DMS53 treated with DMSO at 0.1 percent for 48 hours (cell line): Measurements from ENCODE around the gene KIAA1217.
"Not testable (repeated sequence)": the region's sequence is repeated elsewhere in the genome, so short reads cannot be mapped to it uniquely, and the experiment has no call there.

Experiments
- DNase-seq: peaks from one replicate; lab custom pipeline; 2025; ENCODE audit not compliant: unreplicated experiment; lab: John Stamatoyannopoulos, UW

The KIAA1217 gene

DNA sequence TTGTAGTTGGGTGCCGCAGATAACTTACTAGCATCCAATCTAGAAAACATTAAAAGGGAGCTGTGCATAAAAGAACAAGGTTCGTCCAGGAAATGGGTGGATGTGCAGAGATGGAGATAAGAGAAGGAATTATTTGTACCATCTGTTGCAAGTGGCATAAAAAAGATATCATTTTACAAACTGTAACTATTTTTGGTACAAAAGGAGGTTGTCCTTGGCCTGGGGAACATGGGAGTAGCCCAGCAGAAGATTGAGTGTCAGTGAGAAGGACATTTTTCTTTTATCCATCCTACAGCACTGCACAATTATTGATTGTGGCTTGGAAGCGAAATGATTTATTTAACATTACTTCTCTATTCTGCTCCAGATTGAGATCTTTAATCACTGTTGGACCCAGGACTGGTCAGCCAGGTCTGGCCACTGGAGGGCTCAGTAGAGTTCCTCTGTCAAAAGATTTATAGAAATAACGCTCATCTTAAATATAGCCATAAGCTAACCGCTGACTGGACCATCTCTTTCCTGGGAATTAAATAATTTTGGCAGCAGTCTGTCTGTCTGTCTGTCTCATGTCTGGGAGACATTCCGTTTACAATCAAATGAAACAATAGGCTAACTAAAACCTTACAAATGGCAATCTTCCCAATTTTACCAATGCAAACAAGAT lies 254.1 kb downstream of the KIAA1217 start:
- no peak for DNase-seq

DNA sequence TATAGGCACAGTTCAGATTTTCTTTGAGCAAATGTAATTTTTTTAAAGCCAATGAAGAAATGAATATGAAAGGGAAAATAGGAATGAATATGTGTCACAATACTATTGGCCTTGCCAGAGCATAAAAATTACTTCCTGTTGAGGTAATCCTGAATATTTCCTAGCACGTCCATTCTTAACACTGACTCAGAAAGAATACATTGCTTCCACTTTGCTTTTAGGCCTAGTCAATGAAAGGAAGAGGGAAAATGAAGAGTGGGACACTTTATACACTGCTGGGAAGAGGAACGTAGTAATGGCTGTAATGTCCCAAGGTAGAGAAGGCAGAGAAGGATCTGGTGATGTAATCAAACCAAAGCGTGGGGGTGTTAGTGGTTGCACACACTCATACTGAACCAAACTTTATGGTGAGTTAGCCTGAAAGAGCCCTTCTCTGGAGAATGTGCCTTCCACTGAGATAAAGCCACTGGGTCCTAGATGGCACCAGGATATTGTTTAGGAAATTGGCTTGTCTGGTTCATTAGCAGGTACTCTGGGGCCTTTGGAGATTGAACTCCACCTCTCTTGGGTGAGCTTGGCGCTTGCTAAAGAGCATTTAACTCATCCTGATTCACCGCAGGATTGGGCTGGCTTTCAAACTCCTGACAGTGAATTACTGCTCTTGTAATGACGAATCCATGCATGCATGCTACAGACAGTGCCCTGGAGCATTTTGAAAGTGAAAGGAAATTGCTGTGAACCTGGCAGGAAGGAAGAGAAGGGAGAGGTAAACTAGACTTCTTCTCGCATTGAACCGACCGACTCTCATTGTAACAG lies 254.9 kb downstream of the KIAA1217 start:
- no peak for DNase-seq

DNA sequence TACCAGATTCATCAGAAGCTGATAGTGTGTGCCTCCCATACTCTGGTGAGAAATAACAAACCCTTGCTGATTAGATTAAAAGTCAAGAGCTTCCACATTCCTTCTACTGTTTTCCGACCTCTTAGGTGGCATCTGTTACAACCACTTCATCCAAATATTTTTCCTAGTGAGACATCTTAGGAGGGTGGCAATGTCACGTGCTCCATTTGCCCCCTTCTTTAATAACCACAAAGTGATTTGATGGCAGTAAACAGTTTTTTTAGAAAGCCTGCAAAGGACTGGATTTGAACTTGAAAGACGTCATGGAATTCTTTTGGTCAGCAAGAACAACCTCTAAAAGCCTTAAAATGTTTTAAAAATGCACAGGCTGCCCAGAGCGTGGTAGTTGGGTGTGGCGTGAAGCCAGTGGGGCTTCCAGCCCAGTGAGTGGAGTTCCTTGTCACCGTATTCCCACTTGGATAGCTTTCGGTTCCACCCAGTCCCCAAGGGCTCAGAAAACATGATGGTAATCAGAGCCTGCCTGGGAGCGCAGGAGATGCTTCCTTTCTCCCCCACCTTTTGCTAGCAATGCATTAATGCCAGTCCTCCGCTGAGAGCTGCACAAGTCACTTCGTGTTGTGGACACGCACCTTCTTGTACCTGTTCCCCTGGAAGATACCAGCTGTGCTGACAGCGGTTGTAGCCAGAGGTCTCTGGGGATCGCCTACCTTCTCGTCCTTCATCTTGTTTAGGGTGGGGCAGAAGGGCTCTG lies 256.4 kb downstream of the KIAA1217 start:
- peak; percentile 41 for DNase-seq

DNA sequence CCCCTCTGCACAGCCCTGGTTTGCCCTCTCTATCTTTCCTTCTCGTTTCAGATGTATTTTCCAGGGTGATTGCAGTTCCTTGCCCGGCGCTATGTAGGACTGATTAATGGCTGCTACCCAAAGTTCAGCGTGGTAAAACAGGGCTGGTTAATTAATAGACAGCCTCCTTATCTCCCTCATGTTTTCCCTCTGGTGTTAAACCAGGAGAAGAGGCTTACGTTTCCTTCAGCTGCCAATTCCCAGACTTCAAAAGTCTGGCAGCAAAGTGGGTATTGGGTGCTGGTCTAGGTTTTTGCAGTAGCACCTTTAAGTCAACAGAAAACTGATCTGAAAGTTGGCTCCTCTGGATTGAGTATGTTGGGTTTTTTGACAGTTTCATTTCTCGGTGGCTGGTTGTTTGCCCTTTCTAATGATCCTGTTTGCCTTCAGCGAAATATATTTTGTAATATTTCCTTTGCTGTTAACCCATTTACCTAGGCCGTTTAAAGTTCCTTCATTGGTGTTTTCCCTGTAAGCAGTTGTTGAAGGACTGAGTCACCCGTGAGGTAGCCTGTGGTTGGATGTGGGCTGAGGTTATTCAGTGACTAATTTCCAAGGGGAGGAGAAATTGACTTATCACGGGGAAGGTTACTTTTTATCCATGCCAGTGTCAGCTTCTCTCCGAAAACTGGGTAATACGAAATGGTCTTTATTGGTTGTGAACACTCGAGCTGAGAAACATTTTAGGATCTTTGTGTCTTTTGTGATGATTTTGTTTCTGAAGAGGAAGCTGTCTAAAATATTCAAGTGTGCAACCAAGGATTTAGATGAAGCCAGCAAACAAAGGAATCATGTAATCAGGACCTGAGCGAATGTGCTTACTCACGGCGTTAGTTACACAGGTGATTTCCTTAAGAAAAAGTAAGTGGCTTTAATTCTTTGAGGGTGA lies 257.2 kb downstream of the KIAA1217 start:
- DNase-seq: peak; percentile 88

DNA sequence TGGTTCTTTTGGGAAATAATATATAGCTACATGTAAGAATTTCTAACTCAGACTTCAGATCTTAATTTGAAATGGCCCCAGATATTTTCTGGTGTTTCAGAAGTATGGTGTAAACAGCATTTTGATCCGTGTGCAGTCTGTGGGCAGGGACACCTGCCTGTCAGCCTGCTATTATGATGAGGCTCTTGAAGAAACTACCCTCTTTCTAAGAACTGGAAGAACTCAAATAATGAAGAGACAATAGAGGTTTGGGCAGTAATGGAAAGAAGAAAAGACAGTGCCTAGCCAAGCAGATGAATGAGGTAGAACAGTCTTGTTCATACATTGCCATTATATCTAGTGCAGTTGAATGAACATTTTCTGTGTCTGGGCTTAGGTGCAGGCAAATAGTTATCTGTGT lies 258.2 kb downstream of the KIAA1217 start:
- DNase-seq: peak; percentile 25

DNA sequence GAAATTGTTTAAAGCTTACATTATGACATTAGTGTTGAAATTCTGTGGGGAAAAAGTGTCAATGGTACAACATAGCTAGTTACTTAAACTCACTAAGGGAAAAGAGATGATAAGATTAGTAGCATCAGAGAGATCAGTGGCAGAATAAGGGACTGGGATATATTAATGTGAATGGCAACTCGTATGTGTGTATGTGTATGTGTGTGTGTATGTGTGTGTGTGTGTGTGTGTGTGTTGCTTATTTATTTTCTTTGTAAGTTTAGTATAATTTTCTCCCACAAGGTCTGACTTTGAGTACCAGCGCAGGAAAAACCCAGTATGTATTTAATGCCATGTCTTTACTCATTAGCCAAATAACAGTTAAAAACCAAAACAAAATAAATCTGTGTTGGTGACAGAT lies 258.7 kb downstream of the KIAA1217 start:
- DNase-seq: no peak

DNA sequence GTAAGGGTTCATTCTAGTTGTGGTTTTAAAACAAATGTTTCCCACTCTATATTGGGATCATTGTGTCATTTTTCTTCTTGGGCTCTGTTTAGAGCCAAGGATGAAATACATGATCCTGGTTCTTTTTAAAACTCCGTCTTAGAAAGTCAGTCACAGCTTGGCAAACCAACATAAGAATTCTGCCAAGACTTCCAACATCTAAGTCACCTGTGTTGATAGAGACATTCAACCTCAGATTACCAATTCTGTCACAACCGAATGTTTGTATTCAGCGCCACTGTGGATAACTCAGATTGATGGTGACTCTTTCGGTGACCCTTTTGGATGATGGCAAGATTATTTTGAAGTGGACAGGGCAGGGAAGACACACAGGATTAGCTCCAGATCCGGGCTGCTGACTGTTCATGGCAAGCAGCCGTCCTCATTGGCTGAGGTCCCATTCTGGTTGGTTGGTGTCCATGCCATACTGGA lies 259.4 kb downstream of the KIAA1217 start:
- no peak for DNase-seq

DNA sequence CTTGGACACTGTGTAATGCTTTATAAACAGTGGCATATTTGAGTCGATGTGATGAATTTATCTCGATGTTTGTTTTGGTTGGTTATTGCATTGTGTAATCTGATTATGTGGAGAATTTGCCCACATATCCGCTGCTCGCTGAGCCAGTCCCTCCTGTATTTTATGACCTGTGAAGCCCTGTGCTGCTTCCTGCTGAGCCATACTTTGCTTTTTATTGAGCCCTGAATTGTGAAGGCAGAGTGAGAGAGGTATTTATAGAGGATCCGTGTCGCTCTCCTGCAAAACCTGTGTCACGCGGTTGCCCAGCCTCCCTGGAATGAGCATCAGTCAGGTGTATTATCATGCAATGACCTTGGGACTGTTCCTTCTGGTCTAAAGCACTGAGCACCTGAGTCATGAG lies 261.1 kb downstream of the KIAA1217 start:
- no peak for DNase-seq

DNA sequence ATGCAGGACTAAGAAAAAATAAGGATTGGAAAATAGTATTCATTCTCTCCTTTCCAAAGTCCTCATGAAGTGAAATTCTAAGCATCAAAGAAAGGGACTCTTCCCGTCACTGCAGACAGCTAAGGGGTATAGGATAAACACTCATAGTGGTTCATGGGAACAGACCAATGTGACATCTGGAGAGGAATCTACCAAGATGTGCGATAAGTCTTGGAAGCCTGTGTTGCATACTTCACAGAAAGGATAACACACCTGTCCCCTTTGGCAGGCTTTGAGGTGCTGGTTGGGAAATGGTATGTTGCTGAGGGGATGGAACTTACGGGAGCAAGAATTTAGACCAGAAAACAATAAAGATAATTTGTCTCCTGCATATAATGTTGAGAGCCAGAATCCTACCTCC lies 266.7 kb downstream of the KIAA1217 start:
- no peak for DNase-seq

DNA sequence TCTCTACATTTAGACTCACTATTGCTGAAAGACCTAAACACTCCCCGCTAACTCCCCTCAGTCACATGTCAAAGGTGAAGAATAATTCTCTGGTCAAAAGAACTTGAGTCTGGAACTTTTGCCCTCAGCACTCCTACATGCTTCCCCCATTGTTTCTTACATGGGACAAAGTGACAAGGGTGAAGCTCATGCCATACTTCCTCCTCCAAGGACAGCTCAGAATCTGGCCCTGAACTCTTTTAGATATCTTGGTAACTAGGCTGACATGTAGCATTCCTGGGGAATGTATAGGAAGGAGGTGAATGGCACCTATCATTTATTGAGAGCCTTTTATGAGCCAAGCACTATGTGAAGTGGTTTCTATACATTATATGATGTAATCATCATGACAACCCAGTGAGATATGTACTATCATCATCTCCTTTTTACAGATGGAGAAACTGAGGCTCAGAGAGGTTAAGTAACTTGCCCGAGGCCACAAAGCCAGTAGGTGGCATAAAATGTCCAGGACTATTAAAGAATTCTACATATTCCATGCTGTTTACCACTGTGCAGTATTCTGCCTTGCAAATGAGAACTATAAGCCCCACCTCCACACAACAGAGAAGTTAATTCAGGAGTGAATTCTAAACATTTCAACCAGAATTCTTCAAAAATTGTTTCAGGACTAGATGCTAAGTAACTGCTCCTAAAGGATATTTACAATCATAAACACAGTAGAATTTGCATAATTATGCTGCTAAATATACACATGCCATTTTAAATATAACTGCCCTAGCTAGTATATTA lies 268.2 kb downstream of the KIAA1217 start:
- no peak for DNase-seq

DNA sequence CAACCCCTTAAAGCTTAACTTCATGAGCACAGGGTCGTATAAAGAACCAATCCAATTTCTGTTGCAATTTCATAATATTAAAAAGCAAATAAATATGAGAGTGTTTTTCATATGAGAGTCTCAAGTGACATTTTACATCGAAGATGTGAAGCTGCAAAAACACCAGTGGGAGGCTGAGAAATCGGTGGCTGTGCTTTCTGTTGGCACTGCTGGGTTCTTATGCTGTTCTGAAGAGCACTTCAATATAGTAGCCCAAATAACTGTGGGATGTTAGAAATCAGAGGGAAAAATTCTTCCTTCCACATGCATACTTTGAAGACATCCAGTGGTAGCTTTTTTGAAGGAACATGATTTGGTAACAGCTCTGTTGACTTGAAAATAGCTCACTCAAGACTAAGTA lies 269.0 kb downstream of the KIAA1217 start:
- DNase-seq: no peak

DNA sequence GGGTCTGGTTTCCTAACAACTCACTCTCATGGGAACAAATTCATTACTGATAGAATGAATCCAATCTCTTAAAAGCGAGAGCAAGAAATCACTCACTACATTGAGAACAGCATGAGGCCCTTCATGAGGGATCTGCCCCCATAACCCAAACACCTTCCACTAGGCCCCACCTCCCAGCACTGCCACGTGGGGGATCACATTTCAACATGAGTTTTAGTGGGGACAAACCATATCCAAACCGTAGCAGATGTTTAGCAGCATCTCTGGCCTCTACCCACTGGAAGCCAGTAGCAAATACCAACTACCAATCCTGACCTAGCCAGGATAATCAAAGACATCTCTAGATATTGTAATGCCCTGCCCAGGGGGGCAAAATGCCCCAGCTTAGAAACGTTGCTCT lies 270.9 kb downstream of the KIAA1217 start:
- DNase-seq: no peak

DNA sequence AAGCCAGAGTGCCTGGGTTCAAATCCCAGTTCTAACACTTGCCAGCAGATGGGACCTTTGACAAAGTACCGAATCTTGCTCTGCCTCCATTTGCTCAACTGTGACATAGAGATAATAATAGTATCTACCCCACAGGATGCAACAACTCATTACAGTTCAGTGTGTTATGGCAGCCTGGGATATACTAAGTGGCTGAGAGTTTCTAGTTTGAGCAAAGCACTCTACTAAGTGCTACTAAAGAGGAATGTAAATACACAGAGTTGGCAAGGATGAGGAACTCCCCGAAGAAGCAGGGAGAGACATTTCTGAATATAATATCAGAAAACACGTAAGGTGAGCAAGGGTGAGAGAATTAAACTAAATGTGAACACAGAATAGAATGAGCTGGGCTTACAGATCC lies 271.5 kb downstream of the KIAA1217 start:
- no peak for DNase-seq

DNA sequence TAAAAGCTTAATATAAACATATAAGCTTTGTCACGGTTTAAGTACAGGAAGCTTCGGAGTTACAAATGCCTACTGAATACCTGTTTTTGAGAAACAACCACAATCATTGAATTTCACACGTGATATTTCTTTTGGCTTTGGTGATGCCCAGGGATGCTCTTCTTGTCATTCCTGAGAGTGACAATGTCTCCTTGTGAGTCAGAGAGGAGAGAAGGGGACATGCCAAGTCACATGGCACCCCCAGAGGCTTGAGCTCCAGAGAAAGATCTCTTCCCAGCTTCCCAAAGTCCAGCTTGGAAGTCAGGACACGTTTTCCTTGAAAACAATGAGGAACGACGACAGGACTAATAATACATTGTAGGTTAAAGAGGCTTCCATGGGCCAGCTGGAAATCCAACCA lies 272.3 kb downstream of the KIAA1217 start:
- DNase-seq: no peak

DNA sequence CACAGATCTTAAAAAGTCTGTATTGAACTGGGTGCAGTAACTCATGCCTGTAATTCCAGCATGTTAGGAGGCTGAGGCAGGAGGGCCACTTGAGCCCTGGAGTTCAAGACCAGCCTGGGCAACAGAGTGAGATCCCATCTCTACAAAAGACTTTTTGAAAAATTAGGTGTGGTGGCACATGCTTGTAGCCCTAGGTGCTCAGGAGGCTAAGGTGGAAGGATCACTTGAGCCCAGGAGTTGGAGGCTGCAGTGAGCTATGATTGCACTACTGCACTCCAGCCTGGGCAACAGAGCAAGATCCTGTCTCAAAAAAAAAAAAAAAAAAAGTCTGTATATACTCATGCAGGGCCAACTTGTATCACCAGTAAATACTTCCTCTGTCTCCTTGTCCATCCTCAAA lies 273.8 kb downstream of the KIAA1217 start:
- not testable (repeated sequence) for DNase-seq

DNA sequence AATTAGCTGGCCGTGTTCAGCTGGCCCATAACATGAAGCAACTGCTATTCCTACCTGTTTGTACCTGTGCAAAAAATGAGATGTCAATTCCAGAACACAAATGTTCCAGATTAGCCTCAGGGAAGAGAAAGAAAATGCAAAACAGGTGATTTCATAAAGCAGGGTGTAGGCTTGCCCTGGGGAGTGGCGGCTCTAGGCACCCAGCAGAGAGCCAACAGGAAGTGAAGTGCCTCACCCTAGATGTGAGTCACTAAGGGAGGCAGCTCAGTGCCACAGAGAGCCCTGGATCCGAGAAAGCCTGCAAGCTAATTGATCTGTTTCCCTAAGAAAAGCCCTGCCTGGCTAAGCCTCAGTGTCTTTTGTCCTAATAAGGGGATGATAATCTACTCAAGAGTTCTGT lies 274.8 kb downstream of the KIAA1217 start:
- DNase-seq: peak; percentile 71

DNA sequence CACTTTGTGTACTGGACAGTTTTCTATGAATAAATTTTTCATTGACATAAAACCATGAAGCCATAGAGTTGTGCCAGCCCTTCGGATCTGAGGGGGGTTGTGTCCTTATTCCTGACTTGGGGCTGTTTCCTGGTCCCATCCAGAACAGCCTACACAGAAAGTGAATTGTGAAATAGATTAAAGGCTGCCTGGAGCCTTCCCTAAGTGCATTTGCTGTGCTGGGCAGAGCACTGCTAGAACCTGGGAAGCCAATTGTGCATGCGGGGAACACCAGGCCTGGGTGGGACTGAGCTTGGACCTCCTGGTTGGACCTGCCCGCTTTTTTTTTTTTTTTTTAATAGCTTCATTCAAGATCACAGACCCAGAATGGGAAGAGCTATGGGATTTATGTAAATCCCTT lies 275.8 kb downstream of the KIAA1217 start:
- no peak for DNase-seq

DNA sequence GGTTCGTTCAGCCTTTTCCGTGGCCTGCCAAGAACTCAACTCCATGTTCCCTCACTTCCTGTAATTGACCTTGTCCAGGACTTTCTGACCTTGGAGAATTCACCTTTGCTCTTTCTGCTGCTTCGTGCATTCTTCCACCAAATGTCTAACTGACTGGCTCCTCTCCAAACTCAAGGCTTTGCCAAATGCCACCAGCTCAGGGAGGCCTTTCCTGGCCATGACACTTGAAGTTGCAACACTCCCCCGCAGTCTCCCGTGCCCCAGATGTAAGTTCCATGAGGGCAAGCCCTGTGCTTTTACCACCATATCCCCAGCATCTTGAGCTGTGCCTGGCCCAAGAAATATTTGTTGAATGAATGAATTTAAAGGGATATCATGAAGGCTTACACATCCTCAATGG lies 276.4 kb downstream of the KIAA1217 start:
- DNase-seq: no peak

DNA sequence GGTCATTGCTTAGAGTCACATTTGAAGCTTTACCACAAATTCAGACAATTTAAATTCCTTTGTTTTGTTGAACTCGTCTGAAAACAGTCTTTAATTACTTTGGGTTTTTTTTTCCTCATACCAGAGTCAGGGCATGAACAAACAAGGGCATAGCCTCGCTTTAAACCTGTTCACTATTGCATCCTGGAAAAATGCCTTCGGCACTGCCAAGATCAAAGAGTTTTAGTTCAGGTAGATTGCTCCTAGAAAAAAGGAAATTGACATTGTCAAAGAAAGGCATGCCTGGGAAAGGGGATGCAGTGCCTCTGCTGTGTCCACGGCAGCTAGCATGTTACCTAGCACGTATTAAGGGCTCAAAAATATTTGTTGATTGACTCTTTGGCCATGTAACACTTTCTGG lies 279.7 kb downstream of the KIAA1217 start:
- no peak for DNase-seq

DNA sequence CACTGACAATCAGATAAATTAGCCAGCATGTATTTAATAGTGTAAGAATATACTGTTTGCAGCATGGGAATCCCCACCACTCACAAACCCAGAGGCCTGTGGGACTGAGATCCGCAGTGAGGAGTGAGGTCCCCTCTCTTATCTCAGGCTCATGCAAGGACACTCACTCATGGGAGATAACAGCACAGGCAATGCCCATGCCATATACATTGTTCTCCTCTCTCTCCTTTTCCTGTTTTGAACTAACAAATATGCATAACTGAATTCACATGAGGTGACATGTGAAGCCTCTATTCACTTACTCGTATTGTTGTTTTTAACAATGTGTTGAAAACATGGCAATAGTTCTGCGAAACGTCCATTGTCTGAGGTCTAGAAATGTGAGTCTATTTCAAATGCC lies 284.2 kb downstream of the KIAA1217 start:
- no peak for DNase-seq
